Naive thymus-derived CD4-positive, alpha-beta T cell (primary cell): Measurements from ENCODE around the gene UCMA. TPM values are rescaled to one million over a fixed set of nuclear protein-coding genes. Genes with fewer than 3 reads are reported as not detected.
A peak's percentile ranks its signal among the peaks of the same experiment; 100 is the strongest.
"Not testable (repeated sequence)": the region's sequence is repeated elsewhere in the genome, so short reads cannot be mapped to it uniquely, and the experiment has no call there.

ENCODE experiments used
- ATAC-seq: fragments of 150-1000 bp; cut with Tn5 transposase; 2 replicates; pipeline ENCODE4 v1.10.0; 2021; ENCODE audit warnings: mild to moderate bottlenecking, moderate library complexity
- CTCF ChIA-PET: fragments of 350-600 bp; sonication (Branson Sonifier 250); formaldehyde crosslinking; loops from one replicate; lab custom pipeline; 2021; ENCODE audit warnings: antibody characterized with exemption; lab: Charles Lee
- POLR2A ChIA-PET: fragments of 350-600 bp; sonication (Branson Sonifier 250); formaldehyde crosslinking; loops from one replicate; lab custom pipeline; 2021; ENCODE audit warnings: antibody characterized with exemption, inconsistent platforms; lab: Charles Lee
- DNase-seq, 9 donors: peaks; one replicate each; pipeline versions ENCODE4 v3.0.0 to v3.0.0-alpha.2; 2020 to 2022; ENCODE audit warnings: mixed read lengths in 1 of 9
- H3K27ac ChIP-seq: one replicate; pipeline ENCODE4 v1.7.0; 2013; ENCODE audit warnings: mild to moderate bottlenecking, low read depth, low read length, moderate library complexity
- H3K27me3 ChIP-seq, 2 donors: one replicate each; pipeline ENCODE4 v1.7.0; 2013; ENCODE audit warnings: low read length in 2 of 2, mild to moderate bottlenecking in 2 of 2, moderate library complexity in 2 of 2; ENCODE audit not compliant: control insufficient read depth in 2 of 2, insufficient read depth in 2 of 2
- H3K36me3 ChIP-seq, 3 experiments: 1 replicate in 2 of 3; 2 replicates in 1 of 3; pipeline ENCODE4 v1.7.0; 2013; ENCODE audit warnings: low read length in 3 of 3, mild to moderate bottlenecking in 3 of 3, moderate library complexity in 1 of 3; ENCODE audit not compliant: insufficient read depth in 3 of 3, control insufficient read depth in 2 of 3
- H3K4me1 ChIP-seq, 2 donors: one replicate each; pipeline ENCODE4 v1.7.0; 2013; ENCODE audit warnings: low read length in 2 of 2, mild to moderate bottlenecking in 2 of 2, moderate library complexity in 1 of 2; ENCODE audit not compliant: control insufficient read depth in 2 of 2, insufficient read depth in 2 of 2
- H3K4me3 ChIP-seq: 2 replicates; pipeline ENCODE4 v1.7.0; 2013; ENCODE audit warnings: mild to moderate bottlenecking, low read length
- H3K9me3 ChIP-seq, 3 experiments: 1 replicate in 2 of 3; 2 replicates in 1 of 3; pipeline ENCODE4 v1.7.0; 2013; ENCODE audit warnings: low read length in 3 of 3; ENCODE audit not compliant: control insufficient read depth in 2 of 3
- H3K27ac Mint-ChIP-seq, 9 donors: one replicate each; pipeline ENCODE4 v1.8.0; 2020 to 2022; ENCODE audit warnings: mixed read lengths in 9 of 9, mild to moderate bottlenecking in 8 of 9, moderate library complexity in 5 of 9, inconsistent platforms in 2 of 9
- H3K27me3 Mint-ChIP-seq, 5 donors: one replicate each; pipeline ENCODE4 v1.8.0; 2021 to 2022; ENCODE audit warnings: mixed read lengths in 5 of 5, mild to moderate bottlenecking in 1 of 5
- H3K36me3 Mint-ChIP-seq, 5 donors: one replicate each; pipeline ENCODE4 v1.8.0; 2020 to 2022; ENCODE audit warnings: mixed read lengths in 5 of 5, mild to moderate bottlenecking in 3 of 5, inconsistent platforms in 1 of 5
- H3K4me1 Mint-ChIP-seq, 7 donors: one replicate each; pipeline ENCODE4 v1.8.0; 2020 to 2022; ENCODE audit warnings: mixed read lengths in 7 of 7, mild to moderate bottlenecking in 3 of 7, inconsistent platforms in 1 of 7
- H3K4me3 Mint-ChIP-seq, 10 donors: one replicate each; pipeline ENCODE4 v1.8.0; 2020 to 2022; ENCODE audit warnings: mild to moderate bottlenecking in 10 of 10, mixed read lengths in 10 of 10, moderate library complexity in 6 of 10, inconsistent platforms in 2 of 10
- H3K9me3 Mint-ChIP-seq, 11 donors: one replicate each; pipeline ENCODE4 v1.8.0; 2020 to 2022; ENCODE audit warnings: mixed read lengths in 11 of 11, mild to moderate bottlenecking in 4 of 11, inconsistent platforms in 1 of 11, moderate library complexity in 1 of 11
- intact Hi-C, 2 donors: fragments of 100-400 bp; cut with micrococcal nuclease; formaldehyde crosslinking; loops; one replicate each; pipeline ENCODE4 v1.15.1; 2023
- polyA plus RNA-seq, 2 donors: library from polyadenylated mRNA; unstranded; fragments of 300-500 nt; fragmentation: Illumina TruSeq; gene quantifications; one replicate each; pipeline ENCODE4 v1.2.3, GENCODE V29; 2021
- total RNA-seq, 6 experiments: library from RNA in 5 of 6; stranded (reverse) in 5 of 6; gene quantifications; 1 replicate in 5 of 6; 2 replicates in 1 of 6; pipeline ENCODE4 v1.2.3 and lab custom pipeline; 2021 to 2026

UCMA gene
- total RNA-seq (not detected), polyA plus RNA-seq (not detected), total RNA-seq (lab: John Stamatoyannopoulos, UW) (not detected)

GRCh38 chr10:13234172-13234571, at the start of gene UCMA:
Gene UCMA (minus strand): TSS chr10:13234374. CDS start chr10:13234258, 116 bp downstream.
- H3K27me3 Mint-ChIP-seq = peaks cover 0 to 10% (median 0%) of the 10 kb centered on the region in 5 donors
- Histone ChIP-seq H3K36me3 (no peaks in the 10 kb centered on the region), H3K9me3 (no peaks in the 10 kb centered on the region), H3K27ac (no peak within 1 kb of the TSS), H3K27me3 (no peaks in the 10 kb centered on the region), H3K4me3 (no peak within 1 kb of the TSS), H3K4me1 (no peaks in the 10 kb centered on the region)
- no peak within 1 kb of the TSS for H3K4me3 Mint-ChIP-seq
- ChIA-PET POLR2A (no interaction called here), CTCF (no interaction called here)
- intact Hi-C loops = no loop called here
- no peaks in the 10 kb centered on the region for H3K4me1 Mint-ChIP-seq
- no peak within 1 kb of the TSS for H3K27ac Mint-ChIP-seq
- H3K36me3 Mint-ChIP-seq = no peaks in the 10 kb centered on the region
- DNase-seq (no peak), ATAC-seq (no peak)
- H3K9me3 Mint-ChIP-seq = no peaks in the 10 kb centered on the region

GRCh38 chr10:13282348-13282747, 48.2 kb upstream of the UCMA start:
- H3K4me3 Mint-ChIP-seq, H3K27ac ChIP-seq, H3K27me3 ChIP-seq, H3K4me1 Mint-ChIP-seq, H3K9me3 Mint-ChIP-seq, H3K4me3 ChIP-seq, DNase-seq, H3K4me1 ChIP-seq, ATAC-seq, H3K36me3 ChIP-seq, intact Hi-C loops, H3K27me3 Mint-ChIP-seq, POLR2A ChIA-PET, H3K27ac Mint-ChIP-seq, H3K9me3 ChIP-seq: not testable (repeated sequence)
- H3K36me3 Mint-ChIP-seq = peaks cover 2 to 24% (median 11%) of the 10 kb centered on the region in 5 donors
- CTCF ChIA-PET = interaction anchor here (0.6 kb wide), 1 partner anchor 61 kb away, joined by 3 read pairs; no protein-coding TSS in a partner anchor

- Mint-ChIP-seq H3K9me3 (no peaks in the 10 kb centered on the region), H3K4me3 (no peak overlapping the region), H3K4me1 (peaks cover 0 to 2% (median 0%) of the 10 kb centered on the region in 7 donors), H3K27ac (peak overlapping the region in 2 of 9 donors; percentile 22 to 51), H3K36me3 (peaks cover 0 to 22% (median 9%) of the 10 kb centered on the region in 5 donors), H3K27me3 (no peaks in the 10 kb centered on the region)
- peaks cover 0 to 9% (median 0%) of the 10 kb centered on the region in 3 experiments for H3K36me3 ChIP-seq
- DNase-seq = no peak
- H3K4me3 ChIP-seq = no peak overlapping the region
- H3K9me3 ChIP-seq = no peaks in the 10 kb centered on the region
- intact Hi-C loops = loop anchor here in 1 of 2 donors (1.0 kb wide), 1 partner anchor 25 kb away; no protein-coding TSS in a partner anchor
- no peak overlapping the region for H3K27ac ChIP-seq
- no peaks in the 10 kb centered on the region for H3K27me3 ChIP-seq
- no peak for ATAC-seq
- CTCF ChIA-PET = no interaction called here
- POLR2A ChIA-PET = no interaction called here
- no peaks in the 10 kb centered on the region for H3K4me1 ChIP-seq
Measured at GRCh38 chr10:13276749-13277365, 42.7 kb upstream of the UCMA start.

- H3K4me3 ChIP-seq, H3K27ac Mint-ChIP-seq, POLR2A ChIA-PET, H3K9me3 Mint-ChIP-seq, H3K9me3 ChIP-seq, H3K36me3 ChIP-seq, CTCF ChIA-PET, ATAC-seq, DNase-seq, H3K4me1 Mint-ChIP-seq, H3K27me3 Mint-ChIP-seq, H3K4me3 Mint-ChIP-seq, H3K4me1 ChIP-seq, H3K27ac ChIP-seq, H3K27me3 ChIP-seq: not testable (repeated sequence)
- peaks cover 0 to 14% (median 8%) of the 10 kb centered on the region in 5 donors for H3K36me3 Mint-ChIP-seq
- intact Hi-C loops = loop anchor here in 1 of 2 donors (1.0 kb wide), 1 partner anchor 26 kb away; no protein-coding TSS in a partner anchor
Measured at GRCh38 chr10:13276146-13276545, 42.0 kb upstream of the UCMA start.

- peaks cover 0 to 7% of the 10 kb centered on the region in 2 donors for H3K4me1 ChIP-seq
- peak overlapping the region in 1 of 9 donors; percentile 39 for H3K27ac Mint-ChIP-seq
- no peaks in the 10 kb centered on the region for H3K9me3 Mint-ChIP-seq
- CTCF ChIA-PET = interaction anchor here (1.1 to 2.4 kb wide), 2 partner anchors 18 to 79 kb away, joined by 3 to 9 read pairs; no protein-coding TSS in a partner anchor
- H3K36me3 ChIP-seq = no peaks in the 10 kb centered on the region
- H3K27me3 ChIP-seq = no peaks in the 10 kb centered on the region
- H3K27ac ChIP-seq = no peak overlapping the region
- no peaks in the 10 kb centered on the region for H3K9me3 ChIP-seq
- no peak overlapping the region for H3K4me3 Mint-ChIP-seq
- intact Hi-C loops = no loop called here
- peaks cover 0 to 7% (median 0%) of the 10 kb centered on the region in 5 donors for H3K36me3 Mint-ChIP-seq
- ATAC-seq = no peak
- POLR2A ChIA-PET = interaction anchor here (0.6 to 1.8 kb wide), 4 partner anchors 27 to 173 kb away, joined by 3 to 5 read pairs (median 5); partner anchors contain the start of genes PHYH and SEPHS1
- DNase-seq = no peak
- no peak overlapping the region for H3K4me3 ChIP-seq
- peaks cover 0 to 16% (median 6%) of the 10 kb centered on the region in 7 donors for H3K4me1 Mint-ChIP-seq
- H3K27me3 Mint-ChIP-seq = no peaks in the 10 kb centered on the region
Measured at GRCh38 chr10:13272164-13272571, 38.0 kb upstream of the UCMA start.

GRCh38 chr10:13271552-13272163, 37.5 kb upstream of the UCMA start:
- CTCF ChIA-PET = interaction anchor here (1.1 to 2.4 kb wide), 2 partner anchors 17 to 80 kb away, joined by 3 to 9 read pairs; no protein-coding TSS in a partner anchor
- no peaks in the 10 kb centered on the region for H3K9me3 Mint-ChIP-seq
- ATAC-seq (peak; percentile 77), DNase-seq (peak; percentile 21 to 57 (median 47))
- POLR2A ChIA-PET = interaction anchor here (0.6 to 1.8 kb wide), 2 partner anchors 28 to 172 kb away, joined by 3 to 5 read pairs; partner anchors contain the start of gene PHYH
- no peaks in the 10 kb centered on the region for H3K9me3 ChIP-seq
- intact Hi-C loops = loop anchor here (1.0 kb wide), 2 partner anchors 31 to 80 kb away; no protein-coding TSS in a partner anchor
- peaks cover 0 to 7% of the 10 kb centered on the region in 2 donors for H3K4me1 ChIP-seq
- H3K27me3 Mint-ChIP-seq = no peaks in the 10 kb centered on the region
- peaks cover 0 to 16% (median 6%) of the 10 kb centered on the region in 7 donors for H3K4me1 Mint-ChIP-seq
- no peaks in the 10 kb centered on the region for H3K36me3 ChIP-seq
- H3K27me3 ChIP-seq = no peaks in the 10 kb centered on the region
- no peak overlapping the region for H3K27ac ChIP-seq
- peaks cover 0 to 3% (median 0%) of the 10 kb centered on the region in 5 donors for H3K36me3 Mint-ChIP-seq
- no peak overlapping the region for H3K4me3 ChIP-seq
- no peak overlapping the region for H3K4me3 Mint-ChIP-seq
- H3K27ac Mint-ChIP-seq = peak overlapping the region in 3 of 9 donors; percentile 39 to 45 (median 43)
